GM21529 (cell line): ENCODE measurements around the gene CDK5R1.

Source experiments
- ATAC-seq: cut with Tn5 transposase; IDR thresholded peaks from one replicate; pipeline ENCODE4 v1.9.1; 2021; ENCODE audit not compliant: unreplicated experiment

Gene CDK5R1

GRCh38 chr17:32470405-32471167, 16.2 kb upstream of the CDK5R1 start:
- ATAC-seq, result no peak

- no peak for ATAC-seq
Observed at GRCh38 chr17:32471652-32472051, 15.1 kb upstream of the CDK5R1 start.

GRCh38 chr17:32475258-32475657, 11.5 kb upstream of the CDK5R1 start:
- no peak for ATAC-seq

GRCh38 chr17:32477220-32477619, 9.6 kb upstream of the CDK5R1 start:
- no peak for ATAC-seq

GRCh38 chr17:32479074-32479617, 7.6 kb upstream of the CDK5R1 start:
- no peak for ATAC-seq

- ATAC-seq, result no peak
Observed at GRCh38 chr17:32481193-32481592, 5.6 kb upstream of the CDK5R1 start.

- ATAC-seq, result no peak
Observed at GRCh38 chr17:32482568-32483320, 4.0 kb upstream of the CDK5R1 start.

GRCh38 chr17:32483451-32484019, 3.3 kb upstream of the CDK5R1 start:
- peak; percentile 29 for ATAC-seq

- no peak for ATAC-seq
Observed at GRCh38 chr17:32484041-32484461, 2.7 kb upstream of the CDK5R1 start.

- ATAC-seq, result no peak
Observed at GRCh38 chr17:32484628-32485027, 2.2 kb upstream of the CDK5R1 start.

- ATAC-seq, result no peak
Observed at GRCh38 chr17:32485261-32486110, 1.3 kb upstream of the CDK5R1 start.

- peak; percentile 45 for ATAC-seq
Observed at GRCh38 chr17:32486111-32486700, 587 bp upstream of the CDK5R1 start.

- ATAC-seq, result no peak
Observed at GRCh38 chr17:32487473-32488176, 832 bp downstream of the CDK5R1 start.

GRCh38 chr17:32488177-32488542, 1.4 kb downstream of the CDK5R1 start:
- no peak for ATAC-seq

- no peak for ATAC-seq
Observed at GRCh38 chr17:32488604-32489180, 1.9 kb downstream of the CDK5R1 start.

GRCh38 chr17:32489320-32490100, 2.7 kb downstream of the CDK5R1 start:
- no peak for ATAC-seq

- ATAC-seq, result no peak
Observed at GRCh38 chr17:32490101-32490482, 3.3 kb downstream of the CDK5R1 start.

- peak; percentile 31 for ATAC-seq
Observed at GRCh38 chr17:32491371-32492263, 4.8 kb downstream of the CDK5R1 start.
